Measurements from ENCODE around the gene ITGA11. TPM values are rescaled to one million over a fixed set of nuclear protein-coding genes. Genes with fewer than 3 reads are reported as not detected.

ITGA11 gene
- total RNA-seq, 1 experiment from 2014 or later, result not detected

- ChIA-PET POLR2A (ENCODE audit: unreplicated experiment) (no interaction called here), CTCF (no interaction called here)
- H3K9ac ChIP-seq (ENCODE audit: low read length), result no peak overlapping the region
- no TSS peak for BruUV-seq (replicated peaks)
- H3K4me3 ChIP-seq (ENCODE audit: low read length), result no peak overlapping the region
- H3K4me1 ChIP-seq (ENCODE audit: insufficient read depth, low read length), result no peaks in the 10 kb centered on the region
- no peak for TF ChIP-seq CTCF (conservative IDR thresholded peaks at IDR 0.05; ENCODE audit: low read depth, low read length)
- TF ChIP-seq EZH2phosphoT487 (IDR thresholded peaks at IDR 0.05; ENCODE audit: borderline replicate concordance, low read length), result no peak
- no peak for TF ChIP-seq EZH2 (IDR thresholded peaks at IDR 0.05; ENCODE audit: low read length, unreplicated experiment)
- DNase-seq, result no peak
- no peak for ATAC-seq
- H3K9me3 ChIP-seq (ENCODE audit: low read length), result no peaks in the 10 kb centered on the region
- H3K9me2 ChIP-seq (replicated peaks; ENCODE audit: low read length), result no peaks in the 10 kb centered on the region
- no peaks in the 10 kb centered on the region for H4K20me1 ChIP-seq (ENCODE audit: low read length)
- H3K27me3 ChIP-seq (ENCODE audit: low read length), result 0 out of 2 replicates have a peak, but pooled peaks cover 2% of the 10 kb centered on the region
- intact Hi-C loops (cut with micrococcal nuclease), result no loop called here
- H3K4me2 ChIP-seq (ENCODE audit: low read length), result no peak overlapping the region
- H3K79me2 ChIP-seq (ENCODE audit: low read length), result no peaks in the 10 kb centered on the region
- H3K27ac ChIP-seq (ENCODE audit: low read length), result no peak overlapping the region
- H3K36me3 ChIP-seq (ENCODE audit: low read depth, low read length), result no peaks in the 10 kb centered on the region
- H3F3A ChIP-seq (ENCODE audit: low read length, unreplicated experiment), result no peaks in the 10 kb centered on the region
- no peak overlapping the region for H2AFZ ChIP-seq (ENCODE audit: low read length)
These were observed 96.3 kb downstream of the ITGA11 start for GRCh38 chr15:68335655-68336054.

DNA sequence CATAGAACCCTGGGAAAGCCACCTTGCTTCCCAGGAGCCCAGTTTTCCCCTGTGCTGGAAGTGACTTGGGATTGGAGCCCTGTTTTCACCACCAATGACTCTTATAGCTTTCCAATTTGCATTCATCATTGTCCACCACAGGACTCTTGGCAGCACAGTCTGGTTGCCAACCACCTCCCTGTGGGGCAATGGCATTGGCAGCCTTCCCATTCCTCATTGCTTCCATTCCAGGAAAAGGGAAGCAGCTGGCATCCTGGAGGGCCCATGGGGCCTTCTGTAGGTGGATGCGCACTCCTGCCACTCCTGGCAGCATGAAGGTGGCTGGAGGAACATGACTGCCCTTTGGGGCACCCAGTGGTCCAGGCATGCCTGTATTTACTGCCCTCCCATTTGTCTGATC lies 96.7 kb downstream of the ITGA11 start:
- no peaks in the 10 kb centered on the region for H3F3A ChIP-seq (ENCODE audit: low read length, unreplicated experiment)
- H4K20me1 ChIP-seq (ENCODE audit: low read length), result no peaks in the 10 kb centered on the region
- H3K27ac ChIP-seq (ENCODE audit: low read length), result no peak overlapping the region
- CTCF ChIA-PET, result no interaction called here
- DNase-seq, result peak; percentile 37
- H3K79me2 ChIP-seq (ENCODE audit: low read length), result no peaks in the 10 kb centered on the region
- ATAC-seq, result no peak
- H3K4me3 ChIP-seq (ENCODE audit: low read length), result no peak overlapping the region
- intact Hi-C loops (cut with micrococcal nuclease), result no loop called here
- no peaks in the 10 kb centered on the region for H3K4me1 ChIP-seq (ENCODE audit: insufficient read depth, low read length)
- no peak overlapping the region for H3K4me2 ChIP-seq (ENCODE audit: low read length)
- no TSS peak for BruUV-seq (replicated peaks)
- POLR2A ChIA-PET (ENCODE audit: unreplicated experiment), result no interaction called here
- no peak overlapping the region for H3K9ac ChIP-seq (ENCODE audit: low read length)
- H2AFZ ChIP-seq (ENCODE audit: low read length), result no peak overlapping the region
- no peaks in the 10 kb centered on the region for H3K36me3 ChIP-seq (ENCODE audit: low read depth, low read length)
- no peaks in the 10 kb centered on the region for H3K9me3 ChIP-seq (ENCODE audit: low read length)
- H3K9me2 ChIP-seq (replicated peaks; ENCODE audit: low read length), result no peaks in the 10 kb centered on the region
- TF ChIP-seq EZH2 (IDR thresholded peaks at IDR 0.05; ENCODE audit: low read length, unreplicated experiment) (no peak), EZH2phosphoT487 (IDR thresholded peaks at IDR 0.05; ENCODE audit: borderline replicate concordance, low read length) (no peak)
- peaks cover 6% of the 10 kb centered on the region; the same call in 1 of the 2 replicates for H3K27me3 ChIP-seq (ENCODE audit: low read length)

DNA sequence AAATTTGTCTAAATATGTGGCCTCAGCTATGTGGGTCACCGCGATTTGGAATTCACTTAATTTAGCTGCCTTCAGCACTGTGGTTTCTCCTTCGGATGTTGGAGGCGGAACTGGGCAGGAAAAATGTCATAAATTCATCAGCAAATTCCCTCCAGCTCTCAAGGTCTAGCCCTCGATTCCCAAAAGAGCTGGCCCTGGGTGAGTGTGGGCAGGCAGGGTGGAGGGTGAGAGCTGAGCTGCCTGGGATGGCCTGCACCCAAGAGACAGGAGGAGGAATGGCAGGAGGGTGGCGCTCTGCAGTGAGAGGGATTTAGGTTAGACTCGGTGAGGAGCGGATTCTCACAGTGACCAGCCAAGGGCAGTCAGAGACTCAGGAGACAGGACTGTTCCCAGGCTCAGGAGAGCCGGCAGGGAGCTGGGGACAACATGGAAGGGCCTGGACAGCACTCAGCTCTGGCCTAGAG lies 97.3 kb downstream of the ITGA11 start:
- no peak overlapping the region for H2AFZ ChIP-seq (ENCODE audit: low read length)
- ChIA-PET POLR2A (ENCODE audit: unreplicated experiment) (no interaction called here), CTCF (no interaction called here)
- H3F3A ChIP-seq (ENCODE audit: low read length, unreplicated experiment), result no peaks in the 10 kb centered on the region
- H3K27me3 ChIP-seq (ENCODE audit: low read length), result peaks cover 6% of the 10 kb centered on the region; the same call in 1 of the 2 replicates
- no peaks in the 10 kb centered on the region for H3K9me2 ChIP-seq (replicated peaks; ENCODE audit: low read length)
- ATAC-seq (no peak), DNase-seq (no peak)
- no TSS peak for BruUV-seq (replicated peaks)
- no peaks in the 10 kb centered on the region for H3K36me3 ChIP-seq (ENCODE audit: low read depth, low read length)
- no peak overlapping the region for H3K9ac ChIP-seq (ENCODE audit: low read length)
- intact Hi-C loops (cut with micrococcal nuclease), result no loop called here
- no peak overlapping the region for H3K4me2 ChIP-seq (ENCODE audit: low read length)
- no peak overlapping the region for H3K27ac ChIP-seq (ENCODE audit: low read length)
- no peak for TF ChIP-seq CTCF (conservative IDR thresholded peaks at IDR 0.05; ENCODE audit: low read depth, low read length)
- H3K4me1 ChIP-seq (ENCODE audit: insufficient read depth, low read length), result no peaks in the 10 kb centered on the region
- no peak overlapping the region for H3K4me3 ChIP-seq (ENCODE audit: low read length)
- H3K79me2 ChIP-seq (ENCODE audit: low read length), result no peaks in the 10 kb centered on the region
- no peaks in the 10 kb centered on the region for H4K20me1 ChIP-seq (ENCODE audit: low read length)
- no peaks in the 10 kb centered on the region for H3K9me3 ChIP-seq (ENCODE audit: low read length)

All from PC-3 (cell line).